22Rv1 (cell line): ENCODE results near the gene ATP10A.

Experiments
- H3K27ac ChIP-seq: fragments of 450-650 bp; 2 replicates; pipeline ENCODE4 v1.5.1; 2017
- CTCF ChIP-seq: fragments of 450-650 bp; IDR thresholded peaks from 2 replicates; pipeline ENCODE4 v1.5.1; 2017; ENCODE audit warnings: mild to moderate bottlenecking
- ZFX ChIP-seq: fragments of 450-650 bp; IDR thresholded peaks from 2 replicates; pipeline ENCODE4 v1.6.1; 2017; ENCODE audit warnings: antibody characterized with exemption, borderline replicate concordance

Gene ATP10A

GRCh38 chr15:25790000-25790660 is 73.0 kb downstream of the ATP10A start:
- H3K27ac ChIP-seq: no peak overlapping the region
- TF ChIP-seq CTCF: no peak
- TF ChIP-seq ZFX: no peak

GRCh38 chr15:25789616-25789999 is 73.5 kb downstream of the ATP10A start:
- no peak overlapping the region for H3K27ac ChIP-seq

GRCh38 chr15:25789211-25789610 is 73.9 kb downstream of the ATP10A start:
- no peak overlapping the region for H3K27ac ChIP-seq
- no peak for TF ChIP-seq CTCF
- TF ChIP-seq ZFX: no peak

More at GRCh38 chr15:25789616-25789999, 73.5 kb downstream of the ATP10A start:
- no peak for TF ChIP-seq CTCF
- TF ChIP-seq ZFX: no peak

- TF ChIP-seq ZFX (no peak), CTCF (no peak)
- H3K27ac ChIP-seq: no peak overlapping the region
Measured at GRCh38 chr15:25787855-25788520, 75.1 kb downstream of the ATP10A start.

- no peak for TF ChIP-seq ZFX
- no peak for TF ChIP-seq CTCF
- no peak overlapping the region for H3K27ac ChIP-seq
Measured at GRCh38 chr15:25787381-25787780, 75.7 kb downstream of the ATP10A start.

- no peak overlapping the region for H3K27ac ChIP-seq
- TF ChIP-seq CTCF: no peak
Measured at GRCh38 chr15:25786040-25786439, 77.1 kb downstream of the ATP10A start.

GRCh38 chr15:25785641-25786025 is 77.5 kb downstream of the ATP10A start:
- no peak for TF ChIP-seq CTCF
- no peak for TF ChIP-seq ZFX
- no peak overlapping the region for H3K27ac ChIP-seq
